ENCODE results near the gene ILK. TPM values are rescaled to one million over a fixed set of nuclear protein-coding genes. Genes with fewer than 3 reads are reported as not detected.

The ILK gene
- total RNA-seq, 2 donors from 2014 or later: 125 to 136 TPM

- Histone ChIP-seq H3K36me3 (ENCODE audit: control insufficient read depth, insufficient read depth, low read length) (peaks cover 59% of the 10 kb centered on the region), H3K9me3 (ENCODE audit: control insufficient read depth, low read length) (no peaks in the 10 kb centered on the region), H3K4me1 (ENCODE audit: control insufficient read depth, insufficient read depth, low read length) (no peaks in the 10 kb centered on the region), H3K9ac (ENCODE audit: extremely low read depth, low read length, poor library complexity, severe bottlenecking) (peak within 1 kb of the TSS; percentile 88), H3K4me3 (ENCODE audit: low read length) (peak within 1 kb of the TSS; percentile 90), H3K27me3 (ENCODE audit: control insufficient read depth, insufficient read depth, low read length, poor library complexity, severe bottlenecking) (no peaks in the 10 kb centered on the region), H3K27ac (ENCODE audit: low read depth, low read length) (peak within 1 kb of the TSS; percentile 94)
- Mint-ChIP-seq H3K9me3 (no peaks in the 10 kb centered on the region), H3K27ac (peak within 1 kb of the TSS; percentile 88), H3K4me3 (no peak within 1 kb of the TSS), H3K27me3 (ENCODE audit: insufficient read depth) (no peaks in the 10 kb centered on the region), H3K36me3 (ENCODE audit: low read depth) (peaks cover 62% of the 10 kb centered on the region), H3K4me1 (peaks cover 9% of the 10 kb centered on the region)
- WGBS, 2 experiments (ENCODE audit: insufficient coverage in 1 of 2, insufficient read length in 1 of 2): 0 to 1% methylated on average over 31 to 50 of the region's 51 CpGs
- peak; percentile 79 for TF ChIP-seq CTCF (conservative IDR thresholded peaks at IDR 0.05)
- DNase-seq: peak; percentile 97
These were observed 8.9 kb downstream of the ILK start, which contains the start of gene TAF10 for GRCh38 chr11:6612213-6613041. TAF10 (minus strand) TSS chr11:6612216; CDS start chr11:6612189, 27 bp downstream.

GRCh38 chr11:6613496-6613895 lies 9.9 kb downstream of the ILK start:
- Mint-ChIP-seq H3K9me3 (no peaks in the 10 kb centered on the region), H3K36me3 (ENCODE audit: low read depth) (peaks cover 52% of the 10 kb centered on the region), H3K27me3 (ENCODE audit: insufficient read depth) (no peaks in the 10 kb centered on the region), H3K27ac (no peak overlapping the region), H3K4me3 (no peak overlapping the region), H3K4me1 (peaks cover 6% of the 10 kb centered on the region)
- WGBS, 2 experiments (ENCODE audit: insufficient coverage in 1 of 2, insufficient read length in 1 of 2): 90 to 96% methylated on average over 3 of the region's 3 CpGs
- DNase-seq: no peak
- Histone ChIP-seq H3K4me1 (ENCODE audit: control insufficient read depth, insufficient read depth, low read length) (no peaks in the 10 kb centered on the region), H3K9ac (ENCODE audit: extremely low read depth, low read length, poor library complexity, severe bottlenecking) (no peak overlapping the region), H3K27ac (ENCODE audit: low read depth, low read length) (no peak overlapping the region), H3K4me3 (ENCODE audit: low read length) (peak overlapping the region; percentile 87), H3K36me3 (ENCODE audit: control insufficient read depth, insufficient read depth, low read length) (peaks cover 48% of the 10 kb centered on the region), H3K9me3 (ENCODE audit: control insufficient read depth, low read length) (no peaks in the 10 kb centered on the region), H3K27me3 (ENCODE audit: control insufficient read depth, insufficient read depth, low read length, poor library complexity, severe bottlenecking) (no peaks in the 10 kb centered on the region)
- TF ChIP-seq CTCF (conservative IDR thresholded peaks at IDR 0.05): no peak

GRCh38 chr11:6614446-6614845 lies 10.9 kb downstream of the ILK start:
- H3K27ac ChIP-seq (ENCODE audit: low read depth, low read length): no peak overlapping the region
- no peak for TF ChIP-seq CTCF (conservative IDR thresholded peaks at IDR 0.05)
- Mint-ChIP-seq H3K4me3 (no peak overlapping the region), H3K27ac (no peak overlapping the region), H3K9me3 (no peaks in the 10 kb centered on the region), H3K4me1 (peaks cover 6% of the 10 kb centered on the region), H3K27me3 (ENCODE audit: insufficient read depth) (no peaks in the 10 kb centered on the region), H3K36me3 (ENCODE audit: low read depth) (peaks cover 43% of the 10 kb centered on the region)
- no peak overlapping the region for H3K4me3 ChIP-seq (ENCODE audit: low read length)
- peaks cover 39% of the 10 kb centered on the region for H3K36me3 ChIP-seq (ENCODE audit: control insufficient read depth, insufficient read depth, low read length)
- H3K27me3 ChIP-seq (ENCODE audit: control insufficient read depth, insufficient read depth, low read length, poor library complexity, severe bottlenecking): no peaks in the 10 kb centered on the region
- DNase-seq: no peak
- WGBS, 2 experiments (ENCODE audit: insufficient coverage in 1 of 2, insufficient read length in 1 of 2): 86% methylated on average over 2 of the region's 2 CpGs; no CpG with 5 or more reads in 1 of the 2 experiments
- no peaks in the 10 kb centered on the region for H3K9me3 ChIP-seq (ENCODE audit: control insufficient read depth, low read length)
- H3K9ac ChIP-seq (ENCODE audit: extremely low read depth, low read length, poor library complexity, severe bottlenecking): no peak overlapping the region
- H3K4me1 ChIP-seq (ENCODE audit: control insufficient read depth, insufficient read depth, low read length): no peaks in the 10 kb centered on the region

All from endodermal cell (in vitro differentiated cells).